WTC11 (cell line): ENCODE results near the gene HSDL1. TPM values are rescaled to one million over a fixed set of nuclear protein-coding genes. Genes with fewer than 3 reads are reported as not detected.

Experiments
- ATAC-seq: fragments of 200-7000 bp; cut with Tn5 transposase; 2 replicates; pipeline ENCODE4 v1.10.0; 2021; ENCODE audit warnings: mild to moderate bottlenecking, moderate library complexity
- CTCF ChIA-PET: fragments of 300-600 bp; sonication (Branson Sonifier 250); formaldehyde crosslinking; loops from one replicate; lab custom pipeline; 2021; ENCODE audit warnings: antibody characterized with exemption; lab: Charles Lee
- POLR2A ChIA-PET: fragments of 350-600 bp; sonication (Branson Sonifier 250); formaldehyde crosslinking; loops from one replicate; lab custom pipeline; 2021; ENCODE audit warnings: antibody characterized with exemption; lab: Charles Lee
- DNase-seq: peaks from one replicate; pipeline ENCODE4 v3.0.0; 2021; ENCODE audit warnings: low spot score
- H3K27ac Mint-ChIP-seq: 2 replicates; pipeline ENCODE4 v1.8.0; 2021; ENCODE audit warnings: mixed read lengths
- H3K27me3 Mint-ChIP-seq: 2 replicates; pipeline ENCODE4 v1.8.0; 2021; ENCODE audit warnings: low read depth, mild to moderate bottlenecking, moderate library complexity, mixed read lengths
- H3K36me3 Mint-ChIP-seq: 2 replicates; pipeline ENCODE4 v1.8.0; 2021; ENCODE audit warnings: mixed read lengths
- H3K4me1 Mint-ChIP-seq: 2 replicates; pipeline ENCODE4 v1.8.0; 2022; ENCODE audit warnings: mixed read lengths
- H3K4me3 Mint-ChIP-seq: 2 replicates; pipeline ENCODE4 v1.8.0; 2021; ENCODE audit warnings: mild to moderate bottlenecking, moderate library complexity, mixed read lengths
- H3K9me3 Mint-ChIP-seq: 2 replicates; pipeline ENCODE4 v1.8.0; 2021; ENCODE audit warnings: mixed read lengths
- ATF1 ChIP-seq: sonication (generic); formaldehyde crosslinking; IDR thresholded peaks from 2 replicates; pipeline ENCODE4 v1.8.1; 2023; ENCODE audit warnings: mild to moderate bottlenecking, moderate library complexity, missing genetic modification reagents
- ETV6 ChIP-seq: sonication (generic); formaldehyde crosslinking; IDR thresholded peaks from 2 replicates; pipeline ENCODE4 v1.8.1; 2022; ENCODE audit warnings: mild to moderate bottlenecking, missing genetic modification reagents
- FOXP1 ChIP-seq: sonication (generic); formaldehyde crosslinking; IDR thresholded peaks from 2 replicates; pipeline ENCODE4 v1.8.0; 2022; ENCODE audit warnings: missing genetic modification reagents, mild to moderate bottlenecking, moderate library complexity, borderline replicate concordance
- GTF2I ChIP-seq: fragments of 250-450 bp; sonication (Bioruptor Pico); conservative IDR thresholded peaks from 2 replicates; pipeline ENCODE4 v1.4.0; 2021; ENCODE audit warnings: mild to moderate bottlenecking
- MYBL2 ChIP-seq: sonication (generic); formaldehyde crosslinking; IDR thresholded peaks from 2 replicates; pipeline ENCODE4 v1.8.1; 2023; ENCODE audit warnings: mild to moderate bottlenecking, moderate library complexity, missing genetic modification reagents
- NR1H2 ChIP-seq: sonication (generic); formaldehyde crosslinking; IDR thresholded peaks from 2 replicates; pipeline ENCODE4 v1.9.0; 2021; ENCODE audit warnings: mild to moderate bottlenecking, moderate library complexity, missing genetic modification reagents
- NR2C2 ChIP-seq: sonication (generic); formaldehyde crosslinking; IDR thresholded peaks from 2 replicates; pipeline ENCODE4 v1.8.0; 2022; ENCODE audit warnings: mild to moderate bottlenecking, missing genetic modification reagents
- OVOL2 ChIP-seq: fragments of 250-450 bp; sonication (Bioruptor Pico); IDR thresholded peaks from 2 replicates; pipeline ENCODE4 v1.9.0; 2021; ENCODE audit warnings: mild to moderate bottlenecking, borderline replicate concordance
- PRRX2 ChIP-seq: fragments of 250-450 bp; sonication (Bioruptor Pico); IDR thresholded peaks from 2 replicates; pipeline ENCODE4 v1.8.0; 2021; ENCODE audit warnings: mild to moderate bottlenecking
- SMAD4 ChIP-seq: sonication (generic); formaldehyde crosslinking; IDR thresholded peaks from 2 replicates; pipeline ENCODE4 v1.8.0; 2022; ENCODE audit warnings: mild to moderate bottlenecking, missing genetic modification reagents
- SP1 ChIP-seq: sonication (generic); formaldehyde crosslinking; conservative IDR thresholded peaks from 2 replicates; pipeline ENCODE4 v1.8.1; 2022; ENCODE audit warnings: missing genetic modification reagents
- TCF7 ChIP-seq: sonication (generic); formaldehyde crosslinking; IDR thresholded peaks from 2 replicates; pipeline ENCODE4 v1.8.0; 2022; ENCODE audit warnings: mild to moderate bottlenecking, low read depth, missing genetic modification reagents, moderate library complexity
- TEAD4 ChIP-seq: sonication (generic); formaldehyde crosslinking; IDR thresholded peaks from 2 replicates; pipeline ENCODE4 v1.8.0; 2022; ENCODE audit warnings: mild to moderate bottlenecking, missing genetic modification reagents
- ZNF396 ChIP-seq: fragments of 250-450 bp; sonication (Bioruptor Pico); IDR thresholded peaks from 2 replicates; pipeline ENCODE4 v1.8.0; 2021; ENCODE audit warnings: mild to moderate bottlenecking, moderate library complexity, borderline replicate concordance
- total RNA-seq: library from RNA; stranded (reverse); gene quantifications from 3 replicates; pipeline ENCODE4 v1.2.3, GENCODE V29; 2021
- TF ChIP-seq, protein P1 (sequence below): sonication (generic); formaldehyde crosslinking; IDR thresholded peaks from 2 replicates; pipeline ENCODE4 v1.8.1; 2022; ENCODE audit warnings: low read depth, mild to moderate bottlenecking, moderate library complexity, missing genetic modification reagents, borderline replicate concordance
- TF ChIP-seq, protein P2 (sequence below): sonication (generic); formaldehyde crosslinking; IDR thresholded peaks from 2 replicates; pipeline ENCODE4 v1.8.1; 2022; ENCODE audit warnings: mild to moderate bottlenecking, missing genetic modification reagents, moderate library complexity, borderline replicate concordance
- TF ChIP-seq, protein P3 (sequence below): sonication (generic); formaldehyde crosslinking; IDR thresholded peaks from 2 replicates; pipeline ENCODE4 v1.8.1; 2023; ENCODE audit warnings: mild to moderate bottlenecking, missing genetic modification reagents, moderate library complexity
- TF ChIP-seq, protein P4 (sequence below): sonication (generic); formaldehyde crosslinking; IDR thresholded peaks from 2 replicates; pipeline ENCODE4 v1.8.0; 2023; ENCODE audit warnings: mild to moderate bottlenecking, missing genetic modification reagents

The HSDL1 gene
- total RNA-seq, 1 experiment from 2014 or later: 48.6 TPM

DNA sequence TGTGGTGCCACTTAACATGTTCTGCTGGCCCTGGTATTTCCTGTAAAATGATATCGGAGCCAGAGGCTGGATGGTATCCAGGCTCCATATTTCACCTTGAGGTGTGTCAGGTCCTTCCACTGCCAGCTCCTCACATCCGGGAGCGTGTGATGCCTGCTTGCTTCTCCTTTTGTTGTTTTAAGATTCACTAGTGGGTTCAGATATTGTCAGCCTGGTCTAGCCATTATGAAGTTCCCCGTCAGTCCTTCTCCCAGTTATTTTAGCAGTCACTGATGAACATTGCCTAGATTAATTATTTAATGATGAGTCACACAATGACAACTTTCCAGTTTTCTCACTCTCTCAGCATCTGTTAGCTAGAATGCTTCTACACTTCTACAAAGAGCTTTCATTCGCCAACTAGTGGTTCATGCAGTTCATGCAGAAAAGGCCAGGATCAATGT, 11.4 kb upstream of the HSDL1 start:
- Mint-ChIP-seq H3K27me3 (peaks cover 2% of the 10 kb centered on the region), H3K9me3 (no peaks in the 10 kb centered on the region), H3K27ac (no peak overlapping the region), H3K4me3 (no peak overlapping the region)
- ATAC-seq (no peak), DNase-seq (no peak)
- ChIA-PET POLR2A (interaction anchor here (0.5 to 0.7 kb wide), 3 partner anchors 30 to 263 kb away, joined by 3 to 4 read pairs (median 4); partner anchors contain the start of genes MBTPS1 and TAF1C), CTCF (interaction anchor here (0.7 to 1.8 kb wide), 15 partner anchors 11 to 1381 kb away, joined by 3 to 18 read pairs (median 4); partner anchors contain the start of genes MBTPS1, SLC38A8 and TAF1C)
- TF ChIP-seq, protein P1, sequence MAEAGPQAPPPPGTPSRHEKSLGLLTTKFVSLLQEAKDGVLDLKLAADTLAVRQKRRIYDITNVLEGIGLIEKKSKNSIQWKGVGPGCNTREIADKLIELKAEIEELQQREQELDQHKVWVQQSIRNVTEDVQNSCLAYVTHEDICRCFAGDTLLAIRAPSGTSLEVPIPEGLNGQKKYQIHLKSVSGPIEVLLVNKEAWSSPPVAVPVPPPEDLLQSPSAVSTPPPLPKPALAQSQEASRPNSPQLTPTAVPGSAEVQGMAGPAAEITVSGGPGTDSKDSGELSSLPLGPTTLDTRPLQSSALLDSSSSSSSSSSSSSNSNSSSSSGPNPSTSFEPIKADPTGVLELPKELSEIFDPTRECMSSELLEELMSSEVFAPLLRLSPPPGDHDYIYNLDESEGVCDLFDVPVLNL: no peak
- TF ChIP-seq, all 79 proteins: peak for 0
- Mint-ChIP-seq H3K36me3 (no peaks in the 10 kb centered on the region), H3K4me1 (no peaks in the 10 kb centered on the region)

DNA sequence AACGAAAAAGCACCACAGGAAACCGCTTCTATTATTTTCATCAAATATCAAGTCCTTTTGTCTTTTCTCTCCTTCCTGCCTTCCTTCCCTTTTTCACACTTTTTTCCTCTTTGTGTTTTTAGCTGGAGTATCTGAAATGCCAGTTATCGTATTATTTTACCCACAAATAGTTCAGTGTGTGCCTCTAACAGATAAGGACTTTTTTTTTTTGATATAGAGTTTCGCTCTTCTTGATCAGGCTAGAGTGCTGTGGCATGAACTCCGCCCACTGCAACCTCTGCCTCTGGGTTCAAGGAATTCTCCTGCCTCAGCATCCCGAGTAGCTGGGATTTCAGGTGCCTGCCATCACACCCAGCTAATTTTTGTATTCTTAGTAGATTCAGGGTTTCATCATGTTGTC, 10.8 kb upstream of the HSDL1 start:
- Mint-ChIP-seq H3K27ac (no peak overlapping the region), H3K4me1 (no peaks in the 10 kb centered on the region), H3K4me3 (no peak overlapping the region), H3K27me3 (peaks cover 2% of the 10 kb centered on the region), H3K9me3 (no peaks in the 10 kb centered on the region), H3K36me3 (no peaks in the 10 kb centered on the region)
- POLR2A ChIA-PET: no interaction called here
- DNase-seq (no peak), ATAC-seq (no peak)
- TF ChIP-seq ETV6 (CRISPR knock-in tag): no peak
- no peak for TF ChIP-seq MYBL2 (CRISPR knock-in tag)
- no peak for TF ChIP-seq TCF7 (CRISPR knock-in tag)
- TF ChIP-seq, protein P2, sequence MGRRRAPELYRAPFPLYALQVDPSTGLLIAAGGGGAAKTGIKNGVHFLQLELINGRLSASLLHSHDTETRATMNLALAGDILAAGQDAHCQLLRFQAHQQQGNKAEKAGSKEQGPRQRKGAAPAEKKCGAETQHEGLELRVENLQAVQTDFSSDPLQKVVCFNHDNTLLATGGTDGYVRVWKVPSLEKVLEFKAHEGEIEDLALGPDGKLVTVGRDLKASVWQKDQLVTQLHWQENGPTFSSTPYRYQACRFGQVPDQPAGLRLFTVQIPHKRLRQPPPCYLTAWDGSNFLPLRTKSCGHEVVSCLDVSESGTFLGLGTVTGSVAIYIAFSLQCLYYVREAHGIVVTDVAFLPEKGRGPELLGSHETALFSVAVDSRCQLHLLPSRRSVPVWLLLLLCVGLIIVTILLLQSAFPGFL: no peak
- no peak for TF ChIP-seq OVOL2 (CRISPR knock-in tag)
- TF ChIP-seq TEAD4: no peak
- TF ChIP-seq SP1: no peak
- TF ChIP-seq FOXP1: no peak
- TF ChIP-seq ZNF396 (CRISPR knock-in tag): no peak
- TF ChIP-seq, protein P3, sequence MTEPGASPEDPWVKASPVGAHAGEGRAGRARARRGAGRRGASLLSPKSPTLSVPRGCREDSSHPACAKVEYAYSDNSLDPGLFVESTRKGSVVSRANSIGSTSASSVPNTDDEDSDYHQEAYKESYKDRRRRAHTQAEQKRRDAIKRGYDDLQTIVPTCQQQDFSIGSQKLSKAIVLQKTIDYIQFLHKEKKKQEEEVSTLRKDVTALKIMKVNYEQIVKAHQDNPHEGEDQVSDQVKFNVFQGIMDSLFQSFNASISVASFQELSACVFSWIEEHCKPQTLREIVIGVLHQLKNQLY (CRISPR knock-in tag): no peak
- TF ChIP-seq PRRX2 (CRISPR knock-in tag): no peak
- TF ChIP-seq NR1H2: no peak
- no peak for TF ChIP-seq ATF1 (CRISPR knock-in tag)
- TF ChIP-seq, protein P4, sequence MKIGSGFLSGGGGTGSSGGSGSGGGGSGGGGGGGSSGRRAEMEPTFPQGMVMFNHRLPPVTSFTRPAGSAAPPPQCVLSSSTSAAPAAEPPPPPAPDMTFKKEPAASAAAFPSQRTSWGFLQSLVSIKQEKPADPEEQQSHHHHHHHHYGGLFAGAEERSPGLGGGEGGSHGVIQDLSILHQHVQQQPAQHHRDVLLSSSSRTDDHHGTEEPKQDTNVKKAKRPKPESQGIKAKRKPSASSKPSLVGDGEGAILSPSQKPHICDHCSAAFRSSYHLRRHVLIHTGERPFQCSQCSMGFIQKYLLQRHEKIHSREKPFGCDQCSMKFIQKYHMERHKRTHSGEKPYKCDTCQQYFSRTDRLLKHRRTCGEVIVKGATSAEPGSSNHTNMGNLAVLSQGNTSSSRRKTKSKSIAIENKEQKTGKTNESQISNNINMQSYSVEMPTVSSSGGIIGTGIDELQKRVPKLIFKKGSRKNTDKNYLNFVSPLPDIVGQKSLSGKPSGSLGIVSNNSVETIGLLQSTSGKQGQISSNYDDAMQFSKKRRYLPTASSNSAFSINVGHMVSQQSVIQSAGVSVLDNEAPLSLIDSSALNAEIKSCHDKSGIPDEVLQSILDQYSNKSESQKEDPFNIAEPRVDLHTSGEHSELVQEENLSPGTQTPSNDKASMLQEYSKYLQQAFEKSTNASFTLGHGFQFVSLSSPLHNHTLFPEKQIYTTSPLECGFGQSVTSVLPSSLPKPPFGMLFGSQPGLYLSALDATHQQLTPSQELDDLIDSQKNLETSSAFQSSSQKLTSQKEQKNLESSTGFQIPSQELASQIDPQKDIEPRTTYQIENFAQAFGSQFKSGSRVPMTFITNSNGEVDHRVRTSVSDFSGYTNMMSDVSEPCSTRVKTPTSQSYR (CRISPR knock-in tag): no peak
- no peak for TF ChIP-seq GTF2I
- TF ChIP-seq, protein P1: no peak
- no peak for TF ChIP-seq SMAD4
- no peak for TF ChIP-seq NR2C2 (CRISPR knock-in tag)
- CTCF ChIA-PET: interaction anchor here (0.6 to 1.8 kb wide), 5 partner anchors 31 to 1926 kb away, joined by 3 to 18 read pairs (median 4); partner anchors contain the start of genes MBTPS1, SLC38A8 and TAF1C
